Activated T-cell treated with anti-CD3 and anti-CD28 coated beads for 24 hours (primary cell): ENCODE data around the gene C1RL.
"Not testable (repeated sequence)": the region's sequence is repeated elsewhere in the genome, so short reads cannot be mapped to it uniquely, and the experiment has no call there.

Experiments
- DNase-seq: peaks from one replicate; pipeline ENCODE4 v3.0.0-alpha.2; 2020; ENCODE audit warnings: low read depth

C1RL gene

DNA sequence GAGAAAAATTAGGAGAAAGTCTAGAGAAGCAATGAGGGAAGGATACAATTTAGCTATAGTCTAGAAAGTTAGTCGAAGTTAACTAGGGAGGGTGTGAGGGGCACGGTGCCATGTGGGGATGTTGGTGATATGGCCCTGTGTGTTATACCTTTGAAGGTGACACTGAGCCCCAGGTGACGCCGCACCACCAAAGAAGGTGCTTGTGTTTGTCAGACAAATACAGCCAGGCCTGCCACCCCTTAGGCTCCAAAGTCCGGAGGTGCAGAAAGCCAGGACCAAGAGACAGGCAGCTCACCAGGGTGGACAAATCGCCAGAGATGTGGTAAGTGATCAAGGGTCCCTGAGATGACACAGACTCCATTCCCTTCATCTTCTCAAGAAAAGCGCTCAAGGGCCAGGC lies 47.4 kb downstream of the C1RL start:
- no peak for DNase-seq

DNA sequence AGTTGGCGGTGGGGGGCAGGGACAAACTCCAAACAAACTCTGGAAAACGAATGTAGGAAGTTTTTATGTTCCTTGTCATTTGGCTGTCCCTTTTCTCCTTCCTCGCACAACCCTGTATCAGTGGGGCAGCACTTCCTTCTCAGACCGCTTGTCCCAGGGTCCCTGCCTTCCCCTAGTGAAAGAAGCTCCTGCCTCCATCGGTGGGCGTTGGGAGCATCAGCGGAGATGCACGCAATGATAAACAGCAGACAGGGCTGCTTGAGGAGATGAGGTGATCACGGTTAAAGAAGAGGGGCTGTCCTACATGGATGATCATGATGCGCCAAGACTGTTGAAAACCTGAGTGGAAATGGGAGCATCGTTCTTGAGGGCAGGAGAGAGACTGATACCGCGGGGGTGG lies 47.9 kb downstream of the C1RL start:
- no peak for DNase-seq

DNA sequence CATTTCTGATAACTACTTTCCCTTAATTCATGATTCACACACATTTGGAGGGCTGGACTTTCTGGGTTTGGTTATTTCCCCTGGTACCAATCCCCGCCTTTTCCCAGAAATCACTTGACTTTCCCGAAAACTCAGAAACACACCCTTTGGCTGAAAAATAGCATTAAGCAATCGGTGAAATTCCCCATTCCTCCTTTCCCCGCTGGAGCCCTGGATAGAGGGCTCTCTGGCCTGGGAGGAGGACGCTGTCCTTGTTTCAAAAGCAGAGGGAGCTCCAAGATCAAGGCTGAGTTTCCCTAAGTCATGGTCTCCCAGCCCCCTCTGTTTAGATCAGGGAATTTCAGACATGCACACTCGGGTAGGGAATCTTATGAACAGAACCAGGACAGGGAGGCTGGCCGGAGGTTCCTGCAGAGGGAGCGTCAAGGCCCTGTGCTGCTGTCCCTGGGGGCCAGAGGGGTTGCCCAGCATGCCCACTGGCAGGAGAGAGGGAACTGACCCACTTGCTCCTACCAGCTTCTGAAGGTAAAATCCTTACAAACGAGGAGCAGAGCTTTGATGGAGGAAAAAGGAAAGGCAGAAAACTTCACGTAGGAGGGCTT lies 48.6 kb downstream of the C1RL start, which contains the start of gene C1S:
C1S (plus strand) TSS at position 366 of the 602 bp plus-strand sequence. CDS start 1,195 bp downstream, outside the sequence.
- DNase-seq: no peak

DNA sequence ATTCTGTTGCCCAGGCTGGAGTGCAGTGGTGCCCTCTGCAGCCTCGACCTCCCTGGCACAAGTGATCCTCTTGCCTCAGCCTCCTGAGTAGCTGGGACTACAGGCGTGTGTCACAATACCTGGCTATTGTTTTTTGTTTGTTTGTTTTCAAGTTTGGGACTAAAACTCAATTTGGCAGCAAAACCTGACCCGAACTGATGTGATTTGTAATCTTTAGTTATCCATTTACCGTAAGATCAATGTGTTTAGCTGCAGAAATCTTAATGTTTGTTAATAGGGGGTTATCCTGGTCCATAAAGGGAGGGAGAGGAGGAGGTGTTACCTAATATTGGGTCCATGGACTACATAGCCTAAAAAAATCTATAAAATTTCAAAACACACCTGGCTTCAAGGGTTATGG lies 49.2 kb downstream of the C1RL start:
- no peak for DNase-seq

DNA sequence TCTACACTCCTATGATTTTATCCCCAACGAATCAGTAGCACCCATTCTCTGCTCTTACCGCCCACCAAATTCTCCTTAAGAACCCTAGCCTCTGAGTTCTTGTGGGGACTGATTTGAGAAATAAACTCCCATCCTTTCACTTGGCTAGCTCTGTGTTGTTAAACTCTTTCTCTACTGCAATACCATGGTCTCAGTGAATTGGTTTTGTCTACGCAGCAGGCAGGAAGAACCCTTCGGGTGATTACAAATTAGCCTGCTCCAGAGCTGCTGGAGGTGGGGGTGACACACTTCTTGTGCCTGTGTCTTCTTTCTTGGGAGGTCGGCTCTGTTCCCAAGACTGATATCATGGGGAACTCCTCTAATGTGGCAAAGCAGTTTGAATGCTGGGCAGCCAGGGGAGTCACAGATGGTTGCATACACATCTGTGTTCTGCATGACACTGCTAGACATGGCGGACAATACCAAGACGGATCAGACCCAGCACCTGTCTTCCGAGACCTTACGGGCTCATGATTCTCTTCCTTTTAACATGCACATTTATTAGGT lies 50.1 kb downstream of the C1RL start:
- DNase-seq: no peak

DNA sequence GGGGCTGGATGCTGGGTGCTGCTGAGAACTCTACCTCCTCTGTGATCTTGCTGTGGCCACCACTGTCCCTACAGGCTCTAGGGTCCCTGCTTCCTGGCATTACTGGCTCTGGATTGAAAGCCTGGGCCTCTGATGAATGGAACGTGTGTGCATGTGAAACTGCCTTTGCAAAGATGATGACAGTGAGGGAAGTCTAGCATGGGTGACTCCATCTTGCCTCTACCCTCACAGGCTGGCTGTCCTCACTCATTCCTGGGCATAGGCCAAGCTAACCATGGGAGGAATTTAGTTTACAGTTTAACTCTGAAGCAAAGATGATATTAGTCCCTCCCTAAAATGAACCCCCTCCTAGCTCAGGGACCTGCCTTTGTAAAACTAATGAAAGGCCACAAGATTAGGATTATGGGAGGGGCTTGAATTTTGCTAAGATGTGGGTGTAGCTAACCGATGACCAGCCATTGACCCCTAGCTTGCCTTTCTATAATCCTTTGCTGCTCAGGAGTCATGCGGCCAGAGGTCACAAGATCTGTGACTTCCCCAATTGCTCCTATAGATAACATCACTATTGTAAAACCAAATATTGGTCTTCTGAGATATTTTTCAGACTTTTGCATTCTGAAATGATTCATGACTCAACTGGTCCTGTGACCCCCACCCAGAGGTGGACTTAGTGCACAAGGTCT lies 50.7 kb downstream of the C1RL start:
- no peak for DNase-seq

DNA sequence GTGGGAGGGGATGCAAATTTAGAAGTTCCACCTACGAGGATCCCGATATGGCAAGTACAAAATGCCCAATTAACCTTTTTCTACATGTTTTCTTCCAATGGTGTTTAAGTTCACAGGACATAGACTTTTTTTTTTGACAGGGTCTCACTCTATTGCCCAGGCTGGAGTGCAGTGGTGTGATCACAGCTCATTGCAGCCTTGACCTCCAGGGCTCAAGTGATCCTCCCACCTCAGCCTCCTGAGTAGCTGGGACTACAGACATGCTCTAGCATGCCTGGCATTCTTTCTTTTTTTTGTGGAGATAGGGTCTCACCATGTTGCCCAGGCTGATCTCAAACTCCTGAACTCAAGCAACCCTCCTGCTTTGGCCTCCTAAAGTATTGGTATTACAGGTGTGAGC lies 53.3 kb downstream of the C1RL start:
- not testable (repeated sequence) for DNase-seq

DNA sequence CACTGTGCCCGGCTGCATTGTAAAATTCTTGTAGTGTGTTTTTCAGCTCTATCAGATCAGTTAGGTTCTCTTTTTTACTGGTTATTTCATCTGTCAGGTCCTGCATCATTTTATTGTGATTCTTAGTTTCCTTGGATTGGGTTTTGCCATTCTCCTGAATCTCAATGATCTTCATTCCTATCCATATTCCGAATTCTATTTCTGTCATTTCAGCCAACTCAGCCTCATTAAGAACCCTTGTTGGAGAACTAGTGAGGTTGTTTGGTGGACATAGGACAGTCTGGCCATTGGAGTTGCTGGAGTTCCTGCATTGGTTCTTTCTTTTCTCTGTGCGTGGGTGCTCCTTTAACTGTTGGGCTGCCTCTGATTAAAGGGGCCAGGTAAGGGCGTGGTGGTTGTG lies 54.1 kb downstream of the C1RL start:
- DNase-seq: no peak

DNA sequence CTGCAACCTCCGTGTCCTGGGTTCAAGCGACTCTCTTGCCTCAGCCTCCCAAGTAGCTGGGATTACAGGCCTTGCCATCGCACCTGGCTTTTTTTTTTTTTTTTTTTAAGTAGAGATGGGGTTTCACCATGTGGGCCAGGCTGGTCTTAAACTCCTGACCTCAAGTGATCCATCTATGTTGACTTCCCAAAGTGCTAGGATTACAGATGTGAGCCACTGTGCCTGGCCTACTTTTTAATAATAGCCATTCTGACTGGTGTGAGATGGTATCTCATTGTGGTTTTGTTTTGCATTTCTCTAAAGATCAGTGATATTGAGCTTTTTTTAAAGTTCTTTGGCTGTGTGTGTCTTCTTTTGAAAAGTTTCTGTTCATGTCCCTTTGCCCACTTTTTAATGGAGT lies 59.0 kb downstream of the C1RL start:
- DNase-seq: not testable (repeated sequence)

DNA sequence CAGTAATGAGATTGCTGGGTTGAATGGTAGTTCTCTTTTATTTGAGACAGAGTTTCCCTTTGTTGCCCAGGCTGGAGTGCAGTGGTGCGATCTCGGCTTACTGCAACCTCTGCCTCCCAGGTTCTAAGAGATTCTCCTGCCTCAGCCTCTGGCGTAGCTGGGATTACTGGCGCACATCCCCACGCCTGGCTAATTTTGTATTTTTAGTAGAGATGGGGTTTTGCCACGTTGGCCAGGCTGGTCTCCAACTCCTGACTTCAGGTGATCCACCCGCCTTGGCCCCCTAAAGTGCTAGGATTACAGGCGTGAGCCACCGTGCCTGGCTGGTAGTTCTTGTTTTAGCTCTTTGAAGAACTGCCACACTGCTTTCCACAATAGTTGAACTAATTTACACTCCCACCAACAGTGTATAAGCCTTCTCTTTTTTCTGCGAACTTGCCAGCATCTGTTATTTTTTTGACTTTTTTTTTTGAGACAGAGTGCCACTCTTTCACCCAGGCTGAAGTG lies 59.5 kb downstream of the C1RL start:
- not testable (repeated sequence) for DNase-seq

DNA sequence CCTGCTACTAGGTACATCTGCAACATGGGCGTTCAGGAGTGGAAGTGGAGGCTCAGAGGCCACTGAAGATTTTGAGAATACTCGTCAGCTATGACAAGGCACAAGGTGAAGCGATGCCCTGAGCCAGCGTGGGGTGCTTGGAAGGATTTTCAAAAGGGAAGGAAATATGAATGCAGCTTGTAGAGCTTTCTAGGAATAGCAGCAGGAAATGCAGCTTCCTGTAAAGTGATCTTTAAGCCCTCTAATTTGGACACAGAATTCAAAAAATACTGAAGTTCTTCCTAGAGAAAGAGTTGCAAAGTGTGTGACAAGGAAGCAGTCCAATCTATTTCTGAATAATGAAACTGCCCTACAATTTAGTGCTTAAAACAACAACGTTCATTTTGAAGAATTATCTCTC lies 61.7 kb downstream of the C1RL start:
- no peak for DNase-seq

DNA sequence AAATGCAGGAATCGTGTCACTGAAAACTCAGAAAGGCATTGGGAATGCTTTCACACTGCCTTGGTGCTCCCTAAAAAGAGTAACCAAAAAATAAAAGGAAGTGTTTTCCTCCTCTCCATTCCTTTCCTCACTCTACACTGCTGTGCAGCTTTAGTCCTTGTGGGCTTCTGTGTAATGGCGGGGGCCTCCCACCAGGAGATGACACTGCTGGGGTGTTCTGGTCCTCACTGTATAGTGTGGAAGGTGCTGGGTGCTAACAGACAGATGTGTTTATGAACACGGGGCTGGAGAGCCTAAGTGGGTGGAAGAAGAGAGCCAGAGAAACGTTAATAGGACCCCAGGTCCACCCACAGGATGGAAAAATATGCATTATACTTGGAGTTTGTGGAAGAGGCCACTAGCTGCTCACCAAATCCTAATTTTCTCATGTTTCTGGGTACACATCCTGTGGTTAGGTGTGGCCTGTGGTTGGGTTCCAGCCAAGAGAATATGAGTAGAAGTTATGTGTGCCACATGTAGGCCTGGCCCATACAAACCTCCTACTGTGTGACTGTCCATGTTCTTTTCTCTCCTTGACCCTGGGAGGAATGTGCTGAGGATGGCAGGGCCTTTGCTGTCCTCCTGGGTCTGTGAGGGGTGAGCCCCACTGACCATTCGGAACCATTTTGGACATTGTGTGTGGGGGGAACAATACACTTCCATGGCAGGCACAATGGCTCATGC lies 62.5 kb downstream of the C1RL start:
- no peak for DNase-seq

DNA sequence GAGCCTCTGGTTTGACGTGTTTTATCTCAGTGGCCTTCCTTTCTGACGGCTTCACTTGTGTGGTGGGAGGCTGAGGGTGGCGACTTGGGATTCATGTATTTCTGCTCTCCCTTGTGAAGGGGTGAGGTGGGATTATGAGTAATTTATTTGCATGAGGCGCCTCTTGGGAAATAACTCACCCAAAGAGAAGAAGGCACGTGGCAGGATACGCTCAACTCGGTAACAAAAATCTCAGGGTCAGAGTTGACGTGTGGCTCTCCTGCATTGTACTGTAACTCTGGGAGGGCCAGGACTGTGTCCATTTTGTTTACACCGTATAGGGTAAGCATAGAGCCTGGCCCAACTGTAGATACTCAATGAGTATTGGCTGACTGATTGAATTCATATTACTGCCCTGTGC lies 63.1 kb downstream of the C1RL start:
- DNase-seq: no peak
